Ishikawa (cell line): ENCODE data around the gene SOX6.

ENCODE experiments used
- CEBPB ChIP-seq: IDR thresholded peaks from 2 replicates; pipeline ENCODE4 v1.6.1; 2012
- CREB1 ChIP-seq: IDR thresholded peaks from 2 replicates; pipeline ENCODE4 v1.6.1; 2012; ENCODE audit warnings: low read depth
- EP300 ChIP-seq: IDR thresholded peaks from 2 replicates; pipeline ENCODE4 v1.6.1; 2012; ENCODE audit warnings: borderline replicate concordance
- FOXM1 ChIP-seq: IDR thresholded peaks from 2 replicates; pipeline ENCODE4 v1.6.1; 2012; ENCODE audit warnings: low read depth, borderline replicate concordance
- NFIC ChIP-seq: IDR thresholded peaks from 2 replicates; pipeline ENCODE4 v1.6.1; 2012
- TAF1 ChIP-seq: IDR thresholded peaks from 2 replicates; pipeline ENCODE4 v1.6.1; 2012; ENCODE audit warnings: low read depth, mild to moderate bottlenecking
- TCF12 ChIP-seq: IDR thresholded peaks from 2 replicates; pipeline ENCODE4 v1.6.1; 2012; ENCODE audit warnings: low read depth
- TEAD4 ChIP-seq: IDR thresholded peaks from 2 replicates; pipeline ENCODE4 v1.6.1; 2012
- ZBTB7A ChIP-seq: IDR thresholded peaks from 2 replicates; pipeline ENCODE4 v1.6.1; 2012; ENCODE audit warnings: low read depth
- TF ChIP-seq, protein P1 (sequence below): IDR thresholded peaks from 2 replicates; pipeline ENCODE4 v1.6.1; 2012

- no peak for TF ChIP-seq EP300
- TF ChIP-seq TAF1, result no peak
- TF ChIP-seq CREB1, result no peak
- TF ChIP-seq NFIC, result no peak
- no peak for TF ChIP-seq CEBPB
- TF ChIP-seq FOXM1, result no peak
- TF ChIP-seq ZBTB7A, result no peak
- TF ChIP-seq, protein P1, sequence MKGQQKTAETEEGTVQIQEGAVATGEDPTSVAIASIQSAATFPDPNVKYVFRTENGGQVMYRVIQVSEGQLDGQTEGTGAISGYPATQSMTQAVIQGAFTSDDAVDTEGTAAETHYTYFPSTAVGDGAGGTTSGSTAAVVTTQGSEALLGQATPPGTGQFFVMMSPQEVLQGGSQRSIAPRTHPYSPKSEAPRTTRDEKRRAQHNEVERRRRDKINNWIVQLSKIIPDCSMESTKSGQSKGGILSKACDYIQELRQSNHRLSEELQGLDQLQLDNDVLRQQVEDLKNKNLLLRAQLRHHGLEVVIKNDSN, result no peak
- no peak for TF ChIP-seq TEAD4
- TF ChIP-seq TCF12, result no peak
Observed at GRCh38 chr11:16291729-16292128, 64.6 kb downstream of the SOX6 start.
